ENCODE results near the gene ACTR3C. TPM values are rescaled to one million over a fixed set of nuclear protein-coding genes. Genes with fewer than 3 reads are reported as not detected.

The ACTR3C gene
- total and polyA plus RNA-seq, 10 of the 15 experiments (the other 5 are each of a cell fraction or from before 2014, with no cell fraction given), result 2.0 to 10.2 (median 6.3) TPM

GRCh38 chr7:150368884-150369747, 45.8 kb upstream of the ACTR3C start (continued):
- TF ChIP-seq, protein P1, sequence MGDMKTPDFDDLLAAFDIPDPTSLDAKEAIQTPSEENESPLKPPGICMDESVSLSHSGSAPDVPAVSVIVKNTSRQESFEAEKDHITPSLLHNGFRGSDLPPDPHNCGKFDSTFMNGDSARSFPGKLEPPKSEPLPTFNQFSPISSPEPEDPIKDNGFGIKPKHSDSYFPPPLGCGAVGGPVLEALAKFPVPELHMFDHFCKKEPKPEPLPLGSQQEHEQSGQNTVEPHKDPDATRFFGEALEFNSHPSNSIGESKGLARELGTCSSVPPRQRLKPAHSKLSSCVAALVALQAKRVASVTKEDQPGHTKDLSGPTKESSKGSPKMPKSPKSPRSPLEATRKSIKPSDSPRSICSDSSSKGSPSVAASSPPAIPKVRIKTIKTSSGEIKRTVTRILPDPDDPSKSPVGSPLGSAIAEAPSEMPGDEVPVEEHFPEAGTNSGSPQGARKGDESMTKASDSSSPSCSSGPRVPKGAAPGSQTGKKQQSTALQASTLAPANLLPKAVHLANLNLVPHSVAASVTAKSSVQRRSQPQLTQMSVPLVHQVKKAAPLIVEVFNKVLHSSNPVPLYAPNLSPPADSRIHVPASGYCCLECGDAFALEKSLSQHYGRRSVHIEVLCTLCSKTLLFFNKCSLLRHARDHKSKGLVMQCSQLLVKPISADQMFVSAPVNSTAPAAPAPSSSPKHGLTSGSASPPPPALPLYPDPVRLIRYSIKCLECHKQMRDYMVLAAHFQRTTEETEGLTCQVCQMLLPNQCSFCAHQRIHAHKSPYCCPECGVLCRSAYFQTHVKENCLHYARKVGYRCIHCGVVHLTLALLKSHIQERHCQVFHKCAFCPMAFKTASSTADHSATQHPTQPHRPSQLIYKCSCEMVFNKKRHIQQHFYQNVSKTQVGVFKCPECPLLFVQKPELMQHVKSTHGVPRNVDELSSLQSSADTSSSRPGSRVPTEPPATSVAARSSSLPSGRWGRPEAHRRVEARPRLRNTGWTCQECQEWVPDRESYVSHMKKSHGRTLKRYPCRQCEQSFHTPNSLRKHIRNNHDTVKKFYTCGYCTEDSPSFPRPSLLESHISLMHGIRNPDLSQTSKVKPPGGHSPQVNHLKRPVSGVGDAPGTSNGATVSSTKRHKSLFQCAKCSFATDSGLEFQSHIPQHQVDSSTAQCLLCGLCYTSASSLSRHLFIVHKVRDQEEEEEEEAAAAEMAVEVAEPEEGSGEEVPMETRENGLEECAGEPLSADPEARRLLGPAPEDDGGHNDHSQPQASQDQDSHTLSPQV (IDR thresholded peaks at IDR 0.05), result no peak
- peak; percentile 84 for TF ChIP-seq CHD2 (IDR thresholded peaks at IDR 0.05; ENCODE audit: borderline replicate concordance, low read depth, low read length)

DNA sequence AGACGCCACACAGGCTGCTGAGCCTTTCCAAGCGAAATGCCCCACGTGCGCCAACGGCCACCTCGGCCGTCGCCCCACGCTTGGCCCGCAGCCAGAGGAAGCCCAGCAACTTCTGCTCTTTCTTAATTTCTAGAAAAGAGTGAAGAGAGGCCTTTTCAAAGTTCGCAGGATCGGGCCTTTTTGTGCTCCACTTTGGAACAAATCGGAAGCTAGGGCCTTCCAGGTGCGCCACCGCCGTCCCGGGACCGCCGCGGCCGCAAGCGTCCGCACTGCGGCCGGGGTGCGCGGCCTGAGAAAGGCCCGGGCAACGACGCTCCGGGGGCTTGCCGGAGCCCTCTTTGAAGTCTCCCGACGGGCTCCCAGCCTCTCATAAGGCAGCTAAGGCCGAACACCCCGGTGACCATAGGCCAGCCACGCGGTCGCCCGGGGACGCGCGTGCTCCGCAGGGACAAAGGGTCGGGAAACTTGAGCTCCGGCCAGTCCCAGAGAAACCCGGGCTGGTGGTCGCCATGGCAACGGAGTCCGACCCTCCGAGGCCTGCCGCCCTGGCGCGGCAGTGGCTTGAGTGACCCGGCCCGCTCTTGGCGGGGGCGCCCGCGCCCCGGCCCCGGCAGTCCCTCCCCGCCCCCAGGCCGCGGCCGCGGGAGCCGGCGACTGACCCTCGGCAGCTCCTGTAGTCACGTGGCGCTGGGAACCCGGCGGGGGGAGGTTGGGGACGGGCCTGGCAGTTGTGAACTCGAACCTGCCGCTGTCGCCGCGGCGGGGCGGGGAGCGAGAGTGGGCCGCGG, 44.9 kb upstream of the ACTR3C start, which contains the start of gene REPIN1:
TSS of gene REPIN1 (plus strand) at position 727 of the 788 bp plus-strand sequence. CDS start 890 bp downstream, outside the sequence.
- BruUV-seq (replicated peaks), result TSS peak; percentile 75
- no peaks in the 10 kb centered on the region for H3K9me3 ChIP-seq (replicated peaks; ENCODE audit: control insufficient read depth, insufficient read depth, low read length)
- ChIA-PET POLR2A (interaction anchor here (0.6 to 4.9 kb wide), 7 partner anchors 9 to 65 kb away, joined by 3 to 46 read pairs (median 19); a partner anchor contains a TSS), RAD21 (ENCODE audit: unreplicated experiment) (interaction anchor here (0.9 to 5.3 kb wide), 8 partner anchors 10 to 418 kb away, joined by 3 to 45 read pairs (median 14); a partner anchor contains a TSS), CTCF (interaction anchor here (0.6 to 7.7 kb wide), 8 partner anchors 9 to 66 kb away, joined by 3 to 70 read pairs (median 4); a partner anchor contains a TSS), SMC1A (ENCODE audit: uncharacterized antibody, unreplicated experiment) (interaction anchor here (0.5 to 5.6 kb wide), 4 partner anchors 10 to 118 kb away, joined by 3 to 41 read pairs (median 4); a partner anchor contains a TSS)
- ATAC-seq (peak; percentile 57), FAIRE-seq (no peak), DNase-seq (ENCODE audit: low read depth, low spot score) (no peak)
- peak within 1 kb of the TSS; percentile 99 for H3K4me2 ChIP-seq (ENCODE audit: control insufficient read depth, insufficient read depth)
- in situ Hi-C loops (cut with MboI) (no loop called here), intact Hi-C loops (cut with micrococcal nuclease; ENCODE audit: unreplicated experiment) (loop anchor here (1.0 to 2.0 kb wide), 2 partner anchors 11 to 45 kb away; partner anchors contain the start of genes ACTR3C, LRRC61 and ZNF775)
- under 1% methylated on average over 56 of the region's 85 CpGs for WGBS (ENCODE audit: insufficient coverage, insufficient replicate concordance, low lambda C conversion rate, missing lambda C conversion rate)
- H3K27ac ChIP-seq (ENCODE audit: control insufficient read depth, insufficient read depth), result peak within 1 kb of the TSS; percentile 97
- H2AFZ ChIP-seq (ENCODE audit: control insufficient read depth, low read depth, low read length), result peak within 1 kb of the TSS; percentile 69
- peaks cover 55% of the 10 kb centered on the region for H3K79me2 ChIP-seq (ENCODE audit: control insufficient read depth, insufficient read depth, low read length)
- peaks cover 30% of the 10 kb centered on the region for H3K4me1 ChIP-seq (ENCODE audit: control insufficient read depth, insufficient read depth, low read length)
- H3K4me3 ChIP-seq, result peak within 1 kb of the TSS; percentile 96
- peaks cover 13 to 14% of the 10 kb centered on the region in 2 experiments for H3K36me3 ChIP-seq (ENCODE audit: control insufficient read depth in 2 of 2, insufficient read depth in 2 of 2, low read length in 1 of 2)
- no peaks in the 10 kb centered on the region; the same call in 1 of the 2 replicates for H4K20me1 ChIP-seq (ENCODE audit: control insufficient read depth, insufficient read depth)
- H3K27me3 ChIP-seq (replicated peaks in 1 of 2; ENCODE audit: control insufficient read depth in 2 of 2, insufficient read depth in 2 of 2, low read length in 1 of 2), result no peaks in the 10 kb centered on the region
- peak within 1 kb of the TSS; percentile 99 for H3K9ac ChIP-seq (ENCODE audit: control insufficient read depth, insufficient read depth, low read length)
- no peak for TF ChIP-seq ZNF207 (IDR thresholded peaks at IDR 0.05; ENCODE audit: borderline replicate concordance)
- no peak for TF ChIP-seq HDAC6 (IDR thresholded peaks at IDR 0.05; ENCODE audit: unreplicated experiment)
- no peak for TF ChIP-seq PML (IDR thresholded peaks at IDR 0.05; ENCODE audit: low read length)
- TF ChIP-seq MYB (IDR thresholded peaks at IDR 0.05; ENCODE audit: borderline replicate concordance, low read depth, low read length), result peak; percentile 81
- TF ChIP-seq RAD51 (IDR thresholded peaks at IDR 0.05), result peak; percentile 59
- TF ChIP-seq REST (IDR thresholded peaks at IDR 0.05; ENCODE audit: low read depth, low read length), result no peak
- TF ChIP-seq MTA2 (IDR thresholded peaks at IDR 0.05; ENCODE audit: low read depth), result no peak; the same call in 1 of the 2 replicates
- TF ChIP-seq YBX1 (IDR thresholded peaks at IDR 0.05), result no peak
- TF ChIP-seq ESRRA (IDR thresholded peaks at IDR 0.05; ENCODE audit: low read length), result no peak
